Sigmoid colon (tissue), 4 donors: ENCODE results near the gene ZNF701.

ENCODE experiments used
- EP300 ChIP-seq, 4 donors: sonication (generic); formaldehyde crosslinking; IDR thresholded peaks; one replicate each; pipeline ENCODE4 v1.6.1; 2017; ENCODE audit warnings: antibody characterized with exemption in 4 of 4
- POLR2A ChIP-seq, 2 donors: fragments of 450-650 bp; IDR thresholded peaks; one replicate each; pipeline ENCODE4 v1.6.1; 2016; ENCODE audit warnings: antibody characterized with exemption in 2 of 2, mild to moderate bottlenecking in 2 of 2, moderate library complexity in 2 of 2
- POLR2AphosphoS5 ChIP-seq, 4 donors: sonication (generic); formaldehyde crosslinking; IDR thresholded peaks; one replicate each; pipeline ENCODE4 v1.6.1; 2017; ENCODE audit warnings: antibody characterized with exemption in 4 of 4
- TF ChIP-seq, protein P1 (sequence below), 4 experiments: fragments of 450-650 bp in 3 of 4; fragments of 200-600 bp in 1 of 4; IDR thresholded peaks; one replicate each; pipeline ENCODE4 v1.5.1; 2016 to 2019; ENCODE audit warnings: antibody characterized with exemption in 4 of 4, mild to moderate bottlenecking in 3 of 4, moderate library complexity in 2 of 4

DNA sequence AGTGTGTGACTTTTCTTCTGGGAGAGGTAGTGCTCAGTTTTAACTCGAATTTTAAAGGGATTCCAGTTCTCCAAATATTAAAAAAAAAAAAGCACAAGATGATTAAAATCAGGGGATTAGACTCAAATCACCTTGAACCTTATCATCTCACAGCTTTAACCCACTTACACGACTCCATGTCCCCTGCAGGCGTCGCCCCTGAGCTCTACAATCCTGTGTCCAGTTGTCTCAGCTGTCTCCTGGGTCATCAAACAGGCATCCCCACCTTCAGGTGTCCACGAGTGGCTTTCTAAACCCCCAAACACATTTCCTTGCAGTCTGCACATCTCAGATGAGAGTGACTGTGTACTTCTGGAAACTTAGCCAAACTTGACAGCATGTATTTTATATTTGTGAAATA is 28.5 kb upstream of the ZNF701 start:
- TF ChIP-seq, protein P1, sequence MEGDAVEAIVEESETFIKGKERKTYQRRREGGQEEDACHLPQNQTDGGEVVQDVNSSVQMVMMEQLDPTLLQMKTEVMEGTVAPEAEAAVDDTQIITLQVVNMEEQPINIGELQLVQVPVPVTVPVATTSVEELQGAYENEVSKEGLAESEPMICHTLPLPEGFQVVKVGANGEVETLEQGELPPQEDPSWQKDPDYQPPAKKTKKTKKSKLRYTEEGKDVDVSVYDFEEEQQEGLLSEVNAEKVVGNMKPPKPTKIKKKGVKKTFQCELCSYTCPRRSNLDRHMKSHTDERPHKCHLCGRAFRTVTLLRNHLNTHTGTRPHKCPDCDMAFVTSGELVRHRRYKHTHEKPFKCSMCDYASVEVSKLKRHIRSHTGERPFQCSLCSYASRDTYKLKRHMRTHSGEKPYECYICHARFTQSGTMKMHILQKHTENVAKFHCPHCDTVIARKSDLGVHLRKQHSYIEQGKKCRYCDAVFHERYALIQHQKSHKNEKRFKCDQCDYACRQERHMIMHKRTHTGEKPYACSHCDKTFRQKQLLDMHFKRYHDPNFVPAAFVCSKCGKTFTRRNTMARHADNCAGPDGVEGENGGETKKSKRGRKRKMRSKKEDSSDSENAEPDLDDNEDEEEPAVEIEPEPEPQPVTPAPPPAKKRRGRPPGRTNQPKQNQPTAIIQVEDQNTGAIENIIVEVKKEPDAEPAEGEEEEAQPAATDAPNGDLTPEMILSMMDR (IDR thresholded peaks at IDR 0.05) = no peak
- TF ChIP-seq POLR2A (IDR thresholded peaks at IDR 0.05) = no peak
- no peak for TF ChIP-seq POLR2AphosphoS5 (IDR thresholded peaks at IDR 0.05)
- TF ChIP-seq EP300 (IDR thresholded peaks at IDR 0.05) = no peak
